Mucosa of rectum (tissue), 2 donors: ENCODE measurements around the gene GNPTAB.

Source experiments
- H3K27ac ChIP-seq, 2 donors: one replicate each; pipeline ENCODE4 v1.7.0; 2013; ENCODE audit warnings: inconsistent platforms in 2 of 2, low read depth in 2 of 2, low read length in 2 of 2
- H3K27me3 ChIP-seq, 2 donors: one replicate each; pipeline ENCODE4 v1.7.0; 2013; ENCODE audit warnings: low read length in 2 of 2; ENCODE audit not compliant: control insufficient read depth in 2 of 2, insufficient read depth in 2 of 2
- H3K36me3 ChIP-seq, 2 donors: one replicate each; pipeline ENCODE4 v1.7.0; 2013; ENCODE audit warnings: low read length in 2 of 2; ENCODE audit not compliant: control insufficient read depth in 2 of 2, insufficient read depth in 2 of 2
- H3K4me1 ChIP-seq, 2 donors: one replicate each; pipeline ENCODE4 v1.7.0; 2013; ENCODE audit warnings: low read length in 2 of 2, mild to moderate bottlenecking in 1 of 2; ENCODE audit not compliant: control insufficient read depth in 2 of 2, insufficient read depth in 2 of 2
- H3K4me3 ChIP-seq, 2 donors: one replicate each; pipeline ENCODE4 v1.7.0; 2013; ENCODE audit warnings: low read length in 2 of 2
- H3K9ac ChIP-seq, 2 donors: one replicate each; pipeline ENCODE4 v1.7.0; 2013; ENCODE audit warnings: low read length in 2 of 2, low read depth in 1 of 2, mild to moderate bottlenecking in 1 of 2
- H3K9me3 ChIP-seq, 2 donors: one replicate each; pipeline ENCODE4 v1.7.0; 2013; ENCODE audit warnings: low read length in 2 of 2; ENCODE audit not compliant: control insufficient read depth in 2 of 2
- donor health status: healthy.
- donor health status: Normal muscosa, but diverticular disease.

Gene GNPTAB

DNA sequence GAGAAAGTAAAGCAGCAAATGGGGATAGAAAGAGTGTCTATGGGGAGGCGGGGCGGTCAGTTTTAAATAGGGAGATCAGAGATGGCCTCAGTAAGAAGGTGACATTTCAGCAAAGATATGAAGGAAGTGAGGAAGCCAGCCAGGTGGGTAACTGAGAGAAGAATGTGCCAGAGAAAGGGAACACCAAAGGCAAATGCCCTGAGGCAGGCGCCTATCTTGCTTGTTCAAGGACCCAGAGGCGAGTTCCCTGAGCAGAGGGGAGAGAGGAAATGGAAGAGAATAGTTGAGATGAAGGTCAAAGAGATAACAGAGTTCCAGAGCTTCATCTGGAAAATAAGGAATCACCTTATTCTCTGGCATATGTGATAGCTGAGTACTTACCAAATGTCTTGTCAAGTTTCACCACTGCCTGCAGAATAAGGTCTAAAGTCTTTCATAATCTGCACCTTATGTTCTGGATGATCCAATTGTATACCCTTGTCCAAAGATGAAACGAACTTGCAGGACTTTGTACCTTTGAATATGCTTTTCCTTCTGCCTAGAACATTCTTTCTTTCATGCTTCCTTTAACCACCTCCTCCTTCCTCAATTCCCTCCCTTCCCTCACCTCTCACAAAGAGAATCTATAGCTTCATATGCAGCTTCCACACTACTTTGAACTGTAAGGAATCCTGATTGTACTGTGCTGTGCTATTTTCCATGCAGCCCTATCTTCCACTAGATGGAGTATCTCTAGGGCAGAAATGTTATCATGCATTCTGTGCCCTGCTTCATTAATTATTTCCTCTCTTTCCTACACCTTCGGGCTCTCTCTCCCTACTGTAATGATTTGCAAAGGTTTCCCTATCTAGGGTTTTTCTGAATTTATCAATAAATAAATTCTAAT, 38.5 kb downstream of the GNPTAB start:
- Histone ChIP-seq H3K36me3 (peaks cover 15 to 24% of the 10 kb centered on the region in 2 donors), H3K4me3 (no peak overlapping the region), H3K27ac (no peak overlapping the region)

DNA sequence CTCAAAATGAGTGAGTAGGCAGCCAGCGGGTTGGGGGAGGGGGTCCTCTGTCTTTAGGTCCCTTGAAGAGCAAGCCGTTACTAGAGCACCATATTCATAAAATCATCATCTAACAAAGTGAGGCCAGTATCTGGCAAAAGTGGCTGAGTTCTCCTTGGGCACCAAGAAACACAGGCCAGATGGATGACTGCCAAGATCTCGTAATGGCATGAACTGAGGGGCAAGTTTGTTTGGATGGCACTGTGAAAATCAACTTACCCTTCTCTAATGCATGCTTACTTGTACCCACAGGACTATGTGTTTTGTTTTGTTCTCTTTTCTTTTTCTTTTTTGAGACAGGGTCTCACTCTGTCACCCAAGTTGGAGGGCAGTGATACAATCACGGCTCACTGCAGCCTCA, 41.6 kb downstream of the GNPTAB start:
- H3K4me1 ChIP-seq: peaks cover 2 to 10% of the 10 kb centered on the region in 2 donors
- peaks cover 16 to 21% of the 10 kb centered on the region in 2 donors for H3K36me3 ChIP-seq
- no peak overlapping the region for H3K4me3 ChIP-seq
- no peaks in the 10 kb centered on the region for H3K9me3 ChIP-seq
- no peaks in the 10 kb centered on the region for H3K27me3 ChIP-seq
- H3K9ac ChIP-seq: no peak overlapping the region
- no peak overlapping the region for H3K27ac ChIP-seq

More for the DNA sequence above, 38.5 kb downstream of the GNPTAB start:
- no peak overlapping the region for H3K9ac ChIP-seq
- no peaks in the 10 kb centered on the region for H3K9me3 ChIP-seq
- H3K27me3 ChIP-seq: no peaks in the 10 kb centered on the region
- H3K4me1 ChIP-seq: no peaks in the 10 kb centered on the region

DNA sequence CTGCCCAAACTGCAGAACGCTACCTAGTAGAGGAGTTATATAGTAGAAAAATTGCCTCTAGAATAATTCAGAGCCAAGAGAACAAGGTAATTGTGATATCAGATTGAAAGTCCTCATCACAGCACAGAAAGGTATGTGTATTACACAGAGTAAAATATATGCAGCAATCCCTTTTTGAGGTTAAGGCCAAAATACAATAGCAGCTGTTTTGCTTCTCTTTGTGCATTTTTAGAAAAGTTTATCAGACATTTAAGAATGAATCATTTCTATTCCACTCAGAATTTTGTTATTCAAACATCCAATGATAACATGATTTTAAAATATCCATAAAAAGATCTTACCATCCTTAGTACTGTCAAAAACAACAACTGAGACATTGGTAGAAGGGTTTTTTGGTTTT, 45.1 kb downstream of the GNPTAB start:
- no peaks in the 10 kb centered on the region for H3K9me3 ChIP-seq
- H3K4me1 ChIP-seq: peaks cover 6 to 16% of the 10 kb centered on the region in 2 donors
- H3K9ac ChIP-seq: no peak overlapping the region
- no peak overlapping the region for H3K27ac ChIP-seq
- no peaks in the 10 kb centered on the region for H3K27me3 ChIP-seq
- no peak overlapping the region for H3K4me3 ChIP-seq
- peaks cover 14 to 25% of the 10 kb centered on the region in 2 donors for H3K36me3 ChIP-seq

GRCh38 chr12:101784376-101784775, 46.4 kb downstream of the GNPTAB start:
- peaks cover 6 to 20% of the 10 kb centered on the region in 2 donors for H3K4me1 ChIP-seq
- H3K36me3 ChIP-seq: peaks cover 13 to 26% of the 10 kb centered on the region in 2 donors
- no peak overlapping the region for H3K9ac ChIP-seq
- H3K4me3 ChIP-seq: no peak overlapping the region
- H3K9me3 ChIP-seq: no peaks in the 10 kb centered on the region
- H3K27me3 ChIP-seq: no peaks in the 10 kb centered on the region
- H3K27ac ChIP-seq: peak overlapping the region; percentile 56 to 75

- Histone ChIP-seq H3K4me3 (no peak overlapping the region), H3K9ac (no peak overlapping the region), H3K27me3 (no peaks in the 10 kb centered on the region), H3K27ac (peak overlapping the region; percentile 75 to 81), H3K4me1 (peaks cover 6 to 20% of the 10 kb centered on the region in 2 donors), H3K9me3 (no peaks in the 10 kb centered on the region), H3K36me3 (peaks cover 8 to 22% of the 10 kb centered on the region in 2 donors)
Measured at GRCh38 chr12:101783838-101784237, 46.9 kb downstream of the GNPTAB start.

DNA sequence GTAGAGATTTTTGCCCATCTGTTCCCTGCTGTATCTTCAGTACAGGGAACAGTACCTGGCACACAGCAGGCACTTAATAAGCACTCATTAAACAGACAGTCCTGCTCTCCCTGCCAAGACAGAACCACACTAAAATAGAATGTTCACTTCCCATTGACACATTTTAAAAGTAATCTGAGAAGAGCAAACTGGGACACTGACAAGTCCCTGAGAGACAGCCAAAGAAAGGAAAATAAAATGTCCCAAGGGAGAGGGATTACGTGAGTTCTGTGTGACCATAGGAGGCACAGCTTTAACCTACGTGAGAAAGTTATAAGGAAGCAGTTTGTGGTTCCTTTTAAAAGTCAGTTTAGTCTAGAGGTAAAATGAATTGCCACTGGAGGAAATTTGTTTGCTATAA, 47.6 kb downstream of the GNPTAB start:
- H3K4me3 ChIP-seq: no peak overlapping the region
- H3K27ac ChIP-seq: peak overlapping the region; percentile 75 to 81
- no peaks in the 10 kb centered on the region for H3K9me3 ChIP-seq
- peaks cover 6 to 21% of the 10 kb centered on the region in 2 donors for H3K4me1 ChIP-seq
- peak overlapping the region in 1 of 2 donors; percentile 34 for H3K9ac ChIP-seq
- H3K36me3 ChIP-seq: peaks cover 5 to 16% of the 10 kb centered on the region in 2 donors
- H3K27me3 ChIP-seq: no peaks in the 10 kb centered on the region

GRCh38 chr12:101782273-101782731, 48.5 kb downstream of the GNPTAB start:
- H3K9me3 ChIP-seq: no peaks in the 10 kb centered on the region
- H3K27ac ChIP-seq: peak overlapping the region in 1 of 2 donors; percentile 81
- H3K4me1 ChIP-seq: peaks cover 6 to 24% of the 10 kb centered on the region in 2 donors
- no peak overlapping the region for H3K4me3 ChIP-seq
- peaks cover 11 to 18% of the 10 kb centered on the region in 2 donors for H3K36me3 ChIP-seq
- H3K27me3 ChIP-seq: no peaks in the 10 kb centered on the region
- no peak overlapping the region for H3K9ac ChIP-seq

- Histone ChIP-seq H3K4me1 (peaks cover 6 to 24% of the 10 kb centered on the region in 2 donors), H3K27ac (no peak overlapping the region), H3K27me3 (no peaks in the 10 kb centered on the region), H3K9me3 (no peaks in the 10 kb centered on the region), H3K9ac (no peak overlapping the region), H3K36me3 (peaks cover 16 to 22% of the 10 kb centered on the region in 2 donors), H3K4me3 (no peak overlapping the region)
Measured at GRCh38 chr12:101781834-101782233, 48.9 kb downstream of the GNPTAB start.

DNA sequence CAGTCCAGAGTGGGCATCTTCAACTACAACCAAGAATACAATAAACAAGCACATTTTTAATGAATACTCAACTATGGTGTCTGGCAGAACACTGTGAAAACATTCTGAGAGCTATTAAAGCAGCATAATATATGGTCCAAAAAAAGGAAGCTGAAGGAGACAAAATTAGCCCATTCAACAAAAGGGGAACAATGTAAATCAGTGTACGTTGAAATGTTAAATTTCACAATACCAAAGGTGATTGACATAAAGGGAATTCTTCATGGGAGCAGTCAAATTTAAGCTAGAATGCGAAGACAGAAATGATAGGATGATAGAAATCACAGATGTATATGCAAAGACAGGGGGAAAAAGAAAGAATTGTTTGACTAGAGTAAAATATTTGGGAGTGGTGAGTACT, 50.2 kb downstream of the GNPTAB start:
- Histone ChIP-seq H3K4me1 (peaks cover 6 to 24% of the 10 kb centered on the region in 2 donors), H3K9me3 (no peaks in the 10 kb centered on the region), H3K36me3 (peaks cover 20 to 26% of the 10 kb centered on the region in 2 donors), H3K27me3 (no peaks in the 10 kb centered on the region), H3K9ac (no peak overlapping the region), H3K27ac (no peak overlapping the region), H3K4me3 (no peak overlapping the region)

GRCh38 chr12:101779626-101780025, 51.1 kb downstream of the GNPTAB start:
- H3K4me3 ChIP-seq: no peak overlapping the region
- H3K9me3 ChIP-seq: no peaks in the 10 kb centered on the region
- H3K27ac ChIP-seq: no peak overlapping the region
- no peak overlapping the region for H3K9ac ChIP-seq
- peaks cover 20 to 27% of the 10 kb centered on the region in 2 donors for H3K36me3 ChIP-seq
- peaks cover 6 to 18% of the 10 kb centered on the region in 2 donors for H3K4me1 ChIP-seq
- H3K27me3 ChIP-seq: no peaks in the 10 kb centered on the region
